Karpas-422 (cell line): ENCODE data around the gene ESYT2. TPM values are rescaled to one million over a fixed set of nuclear protein-coding genes. Genes with fewer than 3 reads are reported as not detected.
"Not testable (repeated sequence)": the region's sequence is repeated elsewhere in the genome, so short reads cannot be mapped to it uniquely, and the experiment has no call there.

ENCODE experiments used
- DNase-seq: peaks from one replicate; pipeline ENCODE4 v3.0.0-alpha.2; 2015
- H2AFZ ChIP-seq: fragments of 200-600 bp; sonication (generic); 2 replicates; pipeline ENCODE4 v1.6.1; 2014; ENCODE audit warnings: antibody characterized with exemption, low read length, mixed read lengths
- H3K27ac ChIP-seq: fragments of 200-600 bp; sonication (generic); 2 replicates; pipeline ENCODE4 v1.5.1; 2014; ENCODE audit warnings: mild to moderate bottlenecking, low read length, moderate library complexity
- H3K27me3 ChIP-seq: fragments of 200-600 bp; sonication (generic); 2 replicates; pipeline ENCODE4 v1.6.1; 2014; ENCODE audit warnings: low read length, mixed read lengths
- H3K36me3 ChIP-seq: fragments of 200-600 bp; sonication (generic); 2 replicates; pipeline ENCODE4 v1.6.1; 2014; ENCODE audit warnings: low read length, mixed read lengths; ENCODE audit not compliant: insufficient read depth
- H3K4me1 ChIP-seq: fragments of 200-600 bp; sonication (generic); 2 replicates; pipeline ENCODE4 v1.6.1; 2014; ENCODE audit warnings: mild to moderate bottlenecking, low read length, mixed read lengths
- H3K4me2 ChIP-seq: fragments of 200-600 bp; sonication (generic); 2 replicates; pipeline ENCODE4 v1.6.1; 2014; ENCODE audit warnings: low read length, low read depth, mild to moderate bottlenecking; ENCODE audit not compliant: poor library complexity, severe bottlenecking
- H3K4me3 ChIP-seq: fragments of 200-600 bp; sonication (generic); 2 replicates; pipeline ENCODE4 v1.5.1; 2014; ENCODE audit warnings: mild to moderate bottlenecking, antibody characterized with exemption, low read length, mixed read lengths
- H3K79me2 ChIP-seq: fragments of 200-600 bp; sonication (generic); 2 replicates; pipeline ENCODE4 v1.6.1; 2014; ENCODE audit warnings: mild to moderate bottlenecking, low read length, mixed read lengths
- H3K9ac ChIP-seq: fragments of 200-600 bp; sonication (generic); 2 replicates; pipeline ENCODE4 v1.6.0; 2014; ENCODE audit warnings: low read length
- H3K9me2 ChIP-seq: fragments of 200-600 bp; sonication (generic), shearing (Covaris generic); replicated peaks from 2 replicates; pipeline ENCODE4 v1.6.0; 2014; ENCODE audit warnings: mild to moderate bottlenecking, low read length, moderate library complexity; ENCODE audit not compliant: insufficient read depth
- H3K9me3 ChIP-seq: fragments of 300-700, 200-600 bp; sonication (generic); 2 replicates; pipeline ENCODE4 v1.6.1; 2014; ENCODE audit warnings: low read length, mixed read lengths
- H4K20me1 ChIP-seq: fragments of 200-600 bp; sonication (generic); 2 replicates; pipeline ENCODE4 v1.6.1; 2014; ENCODE audit warnings: mild to moderate bottlenecking, antibody characterized with exemption, low read length, low read depth; ENCODE audit not compliant: insufficient read depth
- total RNA-seq: library from RNA; depleted of rRNA; stranded (reverse); fragments of >200 nt; shearing (Covaris generic); gene quantifications from 2 replicates; pipeline ENCODE4 v1.2.3, GENCODE V29; 2014; ENCODE audit warnings: low replicate concordance; rRNA removed

ESYT2 gene, protein sequence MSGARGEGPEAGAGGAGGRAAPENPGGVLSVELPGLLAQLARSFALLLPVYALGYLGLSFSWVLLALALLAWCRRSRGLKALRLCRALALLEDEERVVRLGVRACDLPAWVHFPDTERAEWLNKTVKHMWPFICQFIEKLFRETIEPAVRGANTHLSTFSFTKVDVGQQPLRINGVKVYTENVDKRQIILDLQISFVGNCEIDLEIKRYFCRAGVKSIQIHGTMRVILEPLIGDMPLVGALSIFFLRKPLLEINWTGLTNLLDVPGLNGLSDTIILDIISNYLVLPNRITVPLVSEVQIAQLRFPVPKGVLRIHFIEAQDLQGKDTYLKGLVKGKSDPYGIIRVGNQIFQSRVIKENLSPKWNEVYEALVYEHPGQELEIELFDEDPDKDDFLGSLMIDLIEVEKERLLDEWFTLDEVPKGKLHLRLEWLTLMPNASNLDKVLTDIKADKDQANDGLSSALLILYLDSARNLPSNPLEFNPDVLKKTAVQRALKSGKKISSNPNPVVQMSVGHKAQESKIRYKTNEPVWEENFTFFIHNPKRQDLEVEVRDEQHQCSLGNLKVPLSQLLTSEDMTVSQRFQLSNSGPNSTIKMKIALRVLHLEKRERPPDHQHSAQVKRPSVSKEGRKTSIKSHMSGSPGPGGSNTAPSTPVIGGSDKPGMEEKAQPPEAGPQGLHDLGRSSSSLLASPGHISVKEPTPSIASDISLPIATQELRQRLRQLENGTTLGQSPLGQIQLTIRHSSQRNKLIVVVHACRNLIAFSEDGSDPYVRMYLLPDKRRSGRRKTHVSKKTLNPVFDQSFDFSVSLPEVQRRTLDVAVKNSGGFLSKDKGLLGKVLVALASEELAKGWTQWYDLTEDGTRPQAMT
- 216 and 242 TPM in 2 replicates for total RNA-seq

DNA sequence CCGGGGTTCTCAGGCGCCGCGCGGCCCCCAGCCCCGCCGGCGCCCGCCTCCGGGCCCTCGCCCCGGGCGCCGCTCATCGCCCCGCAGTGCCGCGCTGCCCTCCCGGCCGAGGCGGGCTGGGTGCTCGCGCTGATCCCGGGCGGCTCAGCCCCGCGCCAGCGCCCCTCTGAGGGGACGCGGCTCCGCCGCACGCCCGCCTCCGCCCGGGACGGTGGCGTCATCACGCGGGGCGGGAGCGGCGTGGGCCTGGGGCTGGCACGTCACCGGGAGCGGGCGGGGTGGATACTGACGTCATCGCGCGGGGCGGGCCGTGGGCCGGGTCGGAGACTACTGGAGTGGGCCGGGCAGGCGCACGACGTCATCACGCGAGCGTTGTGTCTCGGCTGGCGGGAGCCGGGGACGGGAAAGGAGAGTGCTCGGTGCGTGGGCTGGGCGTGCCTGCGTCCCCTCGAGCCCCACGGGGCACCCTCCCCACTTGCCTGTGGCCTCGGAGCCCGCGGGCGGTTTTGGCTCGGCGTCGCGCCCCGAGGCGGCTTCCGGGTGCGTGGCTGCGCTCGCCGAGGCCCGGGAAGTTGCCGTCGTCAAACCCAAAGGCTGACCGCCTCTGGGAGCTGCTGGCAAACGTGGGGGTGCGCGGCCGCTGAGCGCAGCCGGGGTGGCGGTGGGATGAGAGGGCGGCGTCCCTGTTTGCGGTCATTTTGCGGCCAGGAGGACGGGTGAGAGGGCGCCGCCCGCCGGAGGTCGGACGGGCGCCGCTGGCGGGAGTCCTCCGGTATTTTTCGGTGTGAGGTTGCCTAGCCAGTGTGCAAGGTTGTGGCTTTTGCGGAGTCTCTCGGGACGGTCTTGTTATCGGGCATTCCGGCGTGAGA, at the start of gene ESYT2:
Gene ESYT2, minus strand, starts transcription at position 168 of the 869 bp plus-strand sequence. Its CDS starts 91 bp downstream, at position 77.
- H3K79me2 ChIP-seq: peaks cover 44% of the 10 kb centered on the region
- peak within 1 kb of the TSS; percentile 90 for H3K4me3 ChIP-seq

DNA sequence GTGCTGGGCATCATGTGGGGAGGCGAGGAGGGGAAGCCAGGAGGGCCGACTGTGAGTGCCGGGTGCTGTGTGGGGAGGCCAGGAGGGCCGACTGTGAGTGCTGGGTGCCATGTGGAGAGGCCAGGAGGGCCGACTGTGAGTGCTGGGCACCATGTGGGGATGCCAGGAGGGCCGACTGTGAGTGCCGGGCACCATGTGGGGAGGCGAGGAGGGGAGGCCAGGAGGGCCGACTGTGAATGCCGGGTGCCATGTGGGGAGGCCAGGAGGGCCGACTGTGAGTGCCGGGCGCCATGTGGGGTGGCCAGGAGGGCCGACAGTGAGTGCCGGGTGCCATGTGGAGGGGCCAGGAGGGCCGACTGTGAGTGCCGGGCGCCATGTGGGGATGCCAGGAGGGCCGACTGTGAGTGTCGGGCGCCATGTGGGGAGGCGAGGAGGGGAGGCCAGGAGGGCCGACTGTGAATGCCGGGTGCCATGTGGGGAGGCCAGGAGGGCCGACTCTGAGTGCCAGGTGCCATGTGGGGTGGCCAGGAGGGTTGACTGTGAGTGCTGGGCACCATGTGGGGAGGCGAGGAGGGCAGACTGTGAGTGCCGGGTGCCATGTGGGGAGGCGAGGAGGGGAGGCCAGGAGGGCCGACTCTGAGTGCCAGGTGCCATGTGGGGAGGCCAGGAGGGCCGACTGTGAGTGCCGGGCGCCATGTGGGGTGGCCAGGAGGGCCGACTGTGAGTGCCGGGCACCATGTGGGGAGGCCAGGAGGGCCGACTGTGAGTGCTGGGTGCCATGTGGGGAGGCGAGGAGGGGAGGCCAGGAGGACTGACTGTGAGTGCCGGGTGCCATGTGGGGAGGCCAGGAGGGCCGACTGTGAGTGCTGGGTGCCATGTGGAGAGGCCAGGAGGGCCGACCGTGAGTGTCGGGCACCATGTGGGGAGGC, 49.1 kb upstream of the ESYT2 start:
- not testable (repeated sequence) for H3K9me2 ChIP-seq, H3K27me3 ChIP-seq, H3K9me3 ChIP-seq, H3K4me3 ChIP-seq, H2AFZ ChIP-seq, H3K27ac ChIP-seq, H4K20me1 ChIP-seq, H3K4me2 ChIP-seq, H3K4me1 ChIP-seq, DNase-seq, H3K9ac ChIP-seq, H3K79me2 ChIP-seq
- H3K36me3 ChIP-seq: peaks cover 16% of the 10 kb centered on the region; the same call in 1 of the 2 replicates

More for the DNA sequence above, at the start of gene ESYT2:
- H3K9me2 ChIP-seq: no peaks in the 10 kb centered on the region
- peak within 1 kb of the TSS; percentile 90 for H3K4me2 ChIP-seq
- peak within 1 kb of the TSS; percentile 81 for H3K27ac ChIP-seq
- peaks cover 10% of the 10 kb centered on the region for H4K20me1 ChIP-seq
- peak; percentile 99 for DNase-seq
- H3K27me3 ChIP-seq: no peaks in the 10 kb centered on the region
- no peaks in the 10 kb centered on the region for H3K36me3 ChIP-seq
- H3K4me1 ChIP-seq: peaks cover 41% of the 10 kb centered on the region
- H3K9me3 ChIP-seq: no peaks in the 10 kb centered on the region
- H3K9ac ChIP-seq: peak within 1 kb of the TSS; percentile 95
- H2AFZ ChIP-seq: peak within 1 kb of the TSS; percentile 86; the same call in 1 of the 2 replicates

DNA sequence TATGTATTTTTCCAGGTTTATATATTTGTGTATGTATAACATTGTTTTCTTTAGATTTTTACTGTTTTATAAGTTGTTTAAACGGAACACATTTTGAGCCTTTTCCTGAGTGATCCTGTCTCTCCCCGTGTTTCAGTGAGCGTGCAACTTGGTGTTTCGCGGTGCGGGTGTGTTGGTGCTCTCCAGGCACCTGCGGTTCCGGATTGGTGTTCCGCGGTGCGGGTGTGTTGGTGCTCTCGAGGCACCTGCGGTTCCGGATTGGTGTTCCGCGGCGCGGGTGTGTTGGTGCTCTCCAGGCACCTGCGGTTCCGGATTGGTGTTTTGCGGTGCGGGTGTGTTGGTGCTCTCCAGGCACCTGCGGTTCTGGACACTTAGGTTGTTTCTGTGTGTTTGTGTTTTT, 47.7 kb upstream of the ESYT2 start:
- Histone ChIP-seq H3K9me3 (no peaks in the 10 kb centered on the region), H3K4me2 (no peak overlapping the region), H3K27me3 (no peaks in the 10 kb centered on the region), H3K27ac (no peak overlapping the region), H3K36me3 (peaks cover 16% of the 10 kb centered on the region; the same call in 1 of the 2 replicates), H3K79me2 (no peaks in the 10 kb centered on the region), H3K9me2 (no peaks in the 10 kb centered on the region), H2AFZ (no peak overlapping the region), H3K9ac (no peak overlapping the region), H3K4me3 (no peak overlapping the region), H3K4me1 (no peaks in the 10 kb centered on the region), H4K20me1 (no peaks in the 10 kb centered on the region)
- DNase-seq: no peak

DNA sequence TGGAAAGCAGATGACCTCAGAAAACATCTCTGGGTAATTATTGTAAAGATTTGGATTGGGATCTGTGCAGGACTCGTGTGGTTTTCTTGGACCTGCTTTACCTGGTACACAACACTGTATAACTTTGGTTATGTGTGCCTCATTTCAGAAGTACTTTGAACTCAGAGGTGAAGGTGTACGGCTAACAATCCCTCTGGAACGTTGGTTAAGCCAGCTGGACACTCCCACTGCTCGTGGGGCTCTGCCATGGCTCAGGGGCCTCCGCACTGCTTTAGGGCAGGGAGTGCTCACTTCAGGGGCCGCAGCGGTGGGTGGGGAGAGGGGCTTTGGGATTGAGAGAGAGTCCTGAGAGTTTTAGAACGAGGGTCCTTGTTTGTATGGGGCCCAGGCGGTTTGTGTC, 40.6 kb upstream of the ESYT2 start:
- Histone ChIP-seq H3K4me2 (no peak overlapping the region), H3K9me2 (no peaks in the 10 kb centered on the region), H3K27me3 (no peaks in the 10 kb centered on the region), H3K4me1 (peaks cover 47% of the 10 kb centered on the region), H3K79me2 (peaks cover 43% of the 10 kb centered on the region), H2AFZ (no peak overlapping the region), H3K9me3 (no peaks in the 10 kb centered on the region), H3K4me3 (no peak overlapping the region), H3K36me3 (peaks cover 9% of the 10 kb centered on the region; the same call in 1 of the 2 replicates), H3K27ac (peak overlapping the region; percentile 93), H4K20me1 (no peaks in the 10 kb centered on the region), H3K9ac (no peak overlapping the region)
- no peak for DNase-seq

DNA sequence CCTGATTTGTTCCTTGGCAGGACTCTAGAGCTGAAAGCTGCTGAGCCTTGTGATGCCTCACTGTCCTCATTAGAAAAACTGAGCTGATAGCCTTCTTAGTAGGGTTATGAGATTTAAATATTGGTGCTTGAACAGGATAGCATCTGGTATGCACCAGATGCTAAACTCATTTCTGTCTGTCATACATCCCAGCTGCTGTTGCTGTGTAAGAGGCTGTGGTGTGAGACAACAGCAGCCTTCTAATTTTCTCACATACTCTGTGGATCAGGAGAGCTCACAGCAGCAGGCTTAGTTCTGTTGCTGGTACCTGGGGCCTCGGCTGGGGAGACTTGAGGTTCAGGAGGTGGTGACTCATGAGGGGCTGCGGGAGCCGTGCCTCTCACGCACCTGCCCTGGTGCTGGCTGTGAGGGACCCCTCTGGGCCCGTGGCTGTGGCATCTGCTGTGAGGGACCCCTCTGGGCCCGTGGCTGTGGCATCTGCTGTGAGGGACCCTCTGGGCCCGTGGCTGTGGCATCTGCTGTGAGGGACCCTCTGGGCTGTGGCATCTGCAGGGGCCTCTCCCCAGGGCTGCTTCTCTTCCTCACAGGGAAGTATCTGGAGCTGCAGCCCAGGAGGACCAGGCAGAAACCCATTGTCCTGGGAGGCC, 39.6 kb upstream of the ESYT2 start:
- no peak overlapping the region for H2AFZ ChIP-seq
- H3K9me2 ChIP-seq: no peaks in the 10 kb centered on the region
- H3K4me3 ChIP-seq: peak overlapping the region; percentile 4; the same call in 1 of the 2 replicates
- no peaks in the 10 kb centered on the region for H4K20me1 ChIP-seq
- H3K4me2 ChIP-seq: peak overlapping the region; percentile 52
- H3K9me3 ChIP-seq: no peaks in the 10 kb centered on the region
- DNase-seq: peak; percentile 77
- no peaks in the 10 kb centered on the region for H3K27me3 ChIP-seq
- H3K79me2 ChIP-seq: peaks cover 53% of the 10 kb centered on the region
- H3K27ac ChIP-seq: peak overlapping the region; percentile 93
- H3K4me1 ChIP-seq: peaks cover 57% of the 10 kb centered on the region
- H3K36me3 ChIP-seq: peaks cover 9% of the 10 kb centered on the region; the same call in 1 of the 2 replicates
- peak overlapping the region; percentile 60 for H3K9ac ChIP-seq

DNA sequence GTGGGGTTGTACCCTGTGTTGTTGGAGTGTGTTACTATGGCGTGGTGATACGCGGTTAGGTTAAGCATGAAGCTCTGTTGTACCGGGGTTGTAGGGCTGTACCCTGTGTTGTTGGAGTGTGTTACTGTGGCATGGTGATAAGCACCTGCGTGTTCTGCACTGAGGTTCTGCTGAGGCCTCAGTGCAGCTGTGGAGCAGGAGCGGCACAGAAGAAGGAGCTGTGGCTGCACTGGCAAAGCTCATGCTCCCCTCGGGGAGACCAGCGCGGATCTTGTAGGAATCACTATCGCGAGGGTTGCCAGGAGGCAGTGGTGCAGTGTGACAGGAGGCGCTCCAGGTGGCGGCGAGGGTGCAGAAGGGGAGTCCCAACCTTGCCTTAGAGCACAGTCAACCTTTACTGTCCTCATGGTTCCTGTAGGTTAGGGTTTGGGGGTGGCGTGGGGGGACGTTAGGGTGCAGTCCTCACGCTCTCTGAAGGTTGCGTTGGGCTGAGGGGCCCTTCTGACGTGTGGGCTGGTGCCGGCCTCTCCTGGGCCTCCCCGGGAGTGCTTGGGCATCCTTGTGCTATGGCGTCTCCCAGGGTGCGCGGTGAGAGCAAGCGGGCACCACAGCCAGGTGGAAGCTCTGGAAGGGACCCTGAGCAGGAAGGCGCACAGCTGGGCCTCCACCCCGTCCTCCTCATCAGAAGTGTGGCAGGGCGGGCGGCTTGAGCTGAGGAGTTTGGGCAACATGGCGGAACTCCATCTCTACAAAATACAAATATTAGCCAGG, 38.1 kb upstream of the ESYT2 start:
- Histone ChIP-seq H3K9ac (peak overlapping the region; percentile 60), H3K79me2 (peaks cover 59% of the 10 kb centered on the region), H3K4me3 (peak overlapping the region; percentile 14; the same call in 1 of the 2 replicates), H4K20me1 (no peaks in the 10 kb centered on the region), H3K9me2 (no peaks in the 10 kb centered on the region), H3K27me3 (no peaks in the 10 kb centered on the region), H3K9me3 (no peaks in the 10 kb centered on the region), H3K36me3 (peaks cover 9% of the 10 kb centered on the region; the same call in 1 of the 2 replicates), H2AFZ (no peak overlapping the region), H3K4me1 (peaks cover 63% of the 10 kb centered on the region), H3K4me2 (peak overlapping the region; percentile 52), H3K27ac (peak overlapping the region; percentile 93)
- no peak for DNase-seq
